H9 (cell line): ENCODE measurements around the gene NUTM2G. TPM values are rescaled to one million over a fixed set of nuclear protein-coding genes. Genes with fewer than 3 reads are reported as not detected.
"Not testable (repeated sequence)": the region's sequence is repeated elsewhere in the genome, so short reads cannot be mapped to it uniquely, and the experiment has no call there.

Source experiments
- DNase-seq: peaks from one replicate; pipeline ENCODE4 v3.0.0-alpha.2; 2017
- H2AFZ ChIP-seq: one replicate; pipeline ENCODE4 v1.6.1; 2013; ENCODE audit warnings: mild to moderate bottlenecking, low read length, control low read depth, moderate library complexity
- H2AK5ac ChIP-seq: 2 replicates; pipeline ENCODE4 v1.6.1; 2013; ENCODE audit warnings: low read length, control low read depth, mixed read lengths; ENCODE audit not compliant: insufficient read length
- H2BK120ac ChIP-seq: one replicate; pipeline ENCODE4 v1.6.1; 2013; ENCODE audit warnings: low read depth, mild to moderate bottlenecking, low read length, control low read depth, inconsistent platforms; ENCODE audit not compliant: poor library complexity, severe bottlenecking
- H2BK12ac ChIP-seq: 2 replicates; pipeline ENCODE4 v1.6.1; 2013; ENCODE audit warnings: low read length, control low read depth, mixed read lengths, low read depth; ENCODE audit not compliant: insufficient read length
- H2BK15ac ChIP-seq: 2 replicates; pipeline ENCODE4 v1.6.1; 2013; ENCODE audit warnings: low read depth, low read length, control low read depth
- H2BK20ac ChIP-seq: one replicate; pipeline ENCODE4 v1.6.1; 2013; ENCODE audit warnings: low read depth, mild to moderate bottlenecking, low read length, control low read depth, inconsistent platforms; ENCODE audit not compliant: poor library complexity, severe bottlenecking
- H2BK5ac ChIP-seq: 2 replicates; pipeline ENCODE4 v1.6.1; 2013; ENCODE audit warnings: low read length, control low read depth, mixed read lengths; ENCODE audit not compliant: insufficient read length
- H3K14ac ChIP-seq: 2 replicates; pipeline ENCODE4 v1.6.1; 2013; ENCODE audit warnings: low read length, control low read depth; ENCODE audit not compliant: insufficient read depth
- H3K18ac ChIP-seq: 2 replicates; pipeline ENCODE4 v1.6.1; 2013; ENCODE audit warnings: low read depth, mild to moderate bottlenecking, mixed read lengths, low read length, control low read depth; ENCODE audit not compliant: insufficient read length
- H3K23ac ChIP-seq: 2 replicates; pipeline ENCODE4 v1.6.1; 2013; ENCODE audit warnings: low read length, control low read depth, mixed read lengths, low read depth; ENCODE audit not compliant: insufficient read length
- H3K23me2 ChIP-seq: 2 replicates; pipeline ENCODE4 v1.6.1; 2013; ENCODE audit warnings: low read depth, mild to moderate bottlenecking, mixed read lengths, low read length, control low read depth; ENCODE audit not compliant: insufficient read length, poor library complexity, severe bottlenecking
- H3K27ac ChIP-seq: 2 replicates; pipeline ENCODE4 v1.5.1; 2013; ENCODE audit warnings: low read length, control low read depth, mixed read lengths, low read depth; ENCODE audit not compliant: insufficient read length
- H3K27me3 ChIP-seq: 2 replicates; pipeline ENCODE4 v1.6.1; 2013; ENCODE audit warnings: low read length, control low read depth, inconsistent platforms; ENCODE audit not compliant: insufficient read depth
- H3K4ac ChIP-seq: 2 replicates; pipeline ENCODE4 v1.6.1; 2013; ENCODE audit warnings: low read depth, mild to moderate bottlenecking, control low read depth, inconsistent platforms, low read length, moderate library complexity
- H3K4me1 ChIP-seq: 2 replicates; pipeline ENCODE4 v1.6.1; 2013; ENCODE audit warnings: low read length, control low read depth, inconsistent platforms; ENCODE audit not compliant: insufficient read depth
- H3K4me2 ChIP-seq: 2 replicates; pipeline ENCODE4 v1.6.1; 2013; ENCODE audit warnings: low read length, control low read depth, mixed read lengths; ENCODE audit not compliant: insufficient read length, insufficient read depth
- H3K56ac ChIP-seq: 2 replicates; pipeline ENCODE4 v1.6.1; 2013; ENCODE audit warnings: low read depth, mild to moderate bottlenecking, mixed read lengths, low read length, control low read depth; ENCODE audit not compliant: insufficient read length
- H3K79me1 ChIP-seq: 2 replicates; pipeline ENCODE4 v1.6.1; 2013; ENCODE audit warnings: low read depth, mild to moderate bottlenecking, moderate library complexity, low read length, control low read depth, inconsistent platforms; ENCODE audit not compliant: insufficient read depth, poor library complexity, severe bottlenecking
- H3K79me2 ChIP-seq: 2 replicates; pipeline ENCODE4 v1.6.1; 2013; ENCODE audit warnings: low read length, control low read depth, inconsistent platforms; ENCODE audit not compliant: insufficient read depth
- H3K9ac ChIP-seq: 2 replicates; pipeline ENCODE4 v1.6.1; 2013; ENCODE audit warnings: low read length, control low read depth, mixed read lengths; ENCODE audit not compliant: insufficient read length; ENCODE audit errors: extremely low read depth
- H3K9me3 ChIP-seq: one replicate; pipeline ENCODE4 v1.6.1; 2013; ENCODE audit warnings: low read depth, low read length, inconsistent platforms; ENCODE audit not compliant: control insufficient read depth
- H3T11ph ChIP-seq: one replicate; pipeline ENCODE4 v1.6.1; 2013; ENCODE audit warnings: mild to moderate bottlenecking, low read length, control low read depth, inconsistent platforms
- H4K20me1 ChIP-seq: one replicate; pipeline ENCODE4 v1.6.1; 2013; ENCODE audit not compliant: control insufficient read depth, insufficient read length, insufficient read depth
- H4K5ac ChIP-seq: 2 replicates; pipeline ENCODE4 v1.6.1; 2013; ENCODE audit warnings: low read depth, mild to moderate bottlenecking, mixed read lengths, low read length, control low read depth; ENCODE audit not compliant: insufficient read length
- H4K8ac ChIP-seq: replicated peaks from 2 replicates; pipeline ENCODE4 v1.6.1; 2013; ENCODE audit warnings: low read length, control low read depth, mixed read lengths, low read depth; ENCODE audit not compliant: insufficient read length
- H4K91ac ChIP-seq: 2 replicates; pipeline ENCODE4 v1.6.1; 2013; ENCODE audit warnings: low read depth, mild to moderate bottlenecking, moderate library complexity, mixed read lengths, low read length, control low read depth; ENCODE audit not compliant: insufficient read length
- H3K27ac Mint-ChIP-seq, 3 experiments: 2 replicates in 2 of 3; 3 replicates in 1 of 3; pipeline ENCODE4 v1.8.0; 2020 to 2021; ENCODE audit warnings: mixed read lengths in 3 of 3, mild to moderate bottlenecking in 1 of 3, moderate library complexity in 1 of 3
- H3K27me3 Mint-ChIP-seq: 2 replicates; pipeline ENCODE4 v1.8.0; 2021; ENCODE audit warnings: low read depth, mild to moderate bottlenecking, moderate library complexity, mixed read lengths
- H3K36me3 Mint-ChIP-seq, 3 experiments: 2 replicates in 2 of 3; 3 replicates in 1 of 3; pipeline ENCODE4 v1.8.0; 2020 to 2021; ENCODE audit warnings: low read depth in 3 of 3, mixed read lengths in 3 of 3; ENCODE audit not compliant: insufficient read depth in 1 of 3
- H3K4me1 Mint-ChIP-seq, 2 experiments: 2 replicates each; pipeline ENCODE4 v1.8.0; 2020; ENCODE audit warnings: mixed read lengths in 2 of 2
- H3K4me3 Mint-ChIP-seq, 2 experiments: 2 replicates in 1 of 2; 3 replicates in 1 of 2; pipeline ENCODE4 v1.8.0; 2020 to 2021; ENCODE audit warnings: mild to moderate bottlenecking in 2 of 2, mixed read lengths in 2 of 2, moderate library complexity in 1 of 2
- H3K9me3 Mint-ChIP-seq, 2 experiments: 2 replicates in 1 of 2; 3 replicates in 1 of 2; pipeline ENCODE4 v1.8.0; 2020; ENCODE audit warnings: mild to moderate bottlenecking in 2 of 2, mixed read lengths in 2 of 2, moderate library complexity in 1 of 2
- WGBS: extraction: QIAGEN DNeasy Blood & Tissue Kit; methylation state at CpG from one replicate; pipeline ENCODE4 v1.1.7; 2013; ENCODE audit warnings: missing lambda C conversion rate, low lambda C conversion rate, mixed read lengths; ENCODE audit not compliant: insufficient read length; ENCODE audit errors: extremely low coverage; 5-methylcytosine and 5-hydroxymethylcytosine counted together
- total RNA-seq: library from RNA; stranded (reverse); gene quantifications from 2 replicates; pipeline ENCODE4 v1.2.1, GENCODE V29; 2021
- TF ChIP-seq, protein P1 (sequence below): fragments of 200-600 bp; sonication (generic); conservative IDR thresholded peaks from 3 replicates; pipeline ENCODE4 v1.8.0; 2021; ENCODE audit warnings: antibody characterized with exemption, mild to moderate bottlenecking

Gene NUTM2G
- total RNA-seq, 1 experiment from 2014 or later = 0.57 TPM

DNA sequence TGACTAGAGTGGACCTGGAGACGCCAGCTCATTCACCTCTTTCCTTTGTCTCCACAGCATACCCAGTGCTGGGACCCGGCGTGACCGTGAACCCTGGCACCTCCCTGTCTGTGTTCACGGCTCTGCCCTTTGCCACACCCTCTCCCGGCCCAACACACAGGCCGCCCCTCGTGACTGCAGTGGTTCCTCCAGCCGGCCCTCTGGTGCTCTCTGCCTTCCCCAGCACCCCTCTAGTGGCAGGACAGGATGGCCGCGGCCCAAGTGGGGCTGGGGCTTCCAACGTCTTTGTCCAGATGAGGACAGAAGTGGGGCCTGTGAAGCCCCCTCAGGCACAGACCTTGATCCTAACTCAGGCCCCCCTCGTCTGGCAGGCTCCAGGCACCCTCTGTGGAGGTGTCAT, 3.0 kb downstream of the NUTM2G start:
- DNase-seq = peak; percentile 46
- not testable (repeated sequence) for H3K56ac ChIP-seq, H3K27me3 Mint-ChIP-seq, H4K20me1 ChIP-seq, H3K27me3 ChIP-seq, H2BK120ac ChIP-seq, H2BK15ac ChIP-seq, H3K4me3 Mint-ChIP-seq, H3K9me3 ChIP-seq, H3K9me3 Mint-ChIP-seq, H3T11ph ChIP-seq, H4K5ac ChIP-seq, H3K23me2 ChIP-seq, H3K27ac ChIP-seq, H3K9ac ChIP-seq, H3K14ac ChIP-seq, H3K18ac ChIP-seq, H3K23ac ChIP-seq, H3K4ac ChIP-seq, H2BK20ac ChIP-seq, H3K4me2 ChIP-seq, H2AK5ac ChIP-seq, H3K36me3 Mint-ChIP-seq, H2BK5ac ChIP-seq, H4K8ac ChIP-seq, H3K4me1 ChIP-seq, H2AFZ ChIP-seq, H3K79me1 ChIP-seq, H3K79me2 ChIP-seq, H2BK12ac ChIP-seq, H4K91ac ChIP-seq
- peaks cover 10 to 12% of the 10 kb centered on the region in 2 experiments for H3K4me1 Mint-ChIP-seq
- TF ChIP-seq, protein P1, sequence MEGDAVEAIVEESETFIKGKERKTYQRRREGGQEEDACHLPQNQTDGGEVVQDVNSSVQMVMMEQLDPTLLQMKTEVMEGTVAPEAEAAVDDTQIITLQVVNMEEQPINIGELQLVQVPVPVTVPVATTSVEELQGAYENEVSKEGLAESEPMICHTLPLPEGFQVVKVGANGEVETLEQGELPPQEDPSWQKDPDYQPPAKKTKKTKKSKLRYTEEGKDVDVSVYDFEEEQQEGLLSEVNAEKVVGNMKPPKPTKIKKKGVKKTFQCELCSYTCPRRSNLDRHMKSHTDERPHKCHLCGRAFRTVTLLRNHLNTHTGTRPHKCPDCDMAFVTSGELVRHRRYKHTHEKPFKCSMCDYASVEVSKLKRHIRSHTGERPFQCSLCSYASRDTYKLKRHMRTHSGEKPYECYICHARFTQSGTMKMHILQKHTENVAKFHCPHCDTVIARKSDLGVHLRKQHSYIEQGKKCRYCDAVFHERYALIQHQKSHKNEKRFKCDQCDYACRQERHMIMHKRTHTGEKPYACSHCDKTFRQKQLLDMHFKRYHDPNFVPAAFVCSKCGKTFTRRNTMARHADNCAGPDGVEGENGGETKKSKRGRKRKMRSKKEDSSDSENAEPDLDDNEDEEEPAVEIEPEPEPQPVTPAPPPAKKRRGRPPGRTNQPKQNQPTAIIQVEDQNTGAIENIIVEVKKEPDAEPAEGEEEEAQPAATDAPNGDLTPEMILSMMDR = peak; percentile 45; the same call in 2 of the 3 replicates
- WGBS = no CpG with 5 or more reads among the region's 13 CpGs
- peak overlapping the region in 2 of 3 experiments; percentile 65 to 86; a peak in 2 of 7 replicates for H3K27ac Mint-ChIP-seq

DNA sequence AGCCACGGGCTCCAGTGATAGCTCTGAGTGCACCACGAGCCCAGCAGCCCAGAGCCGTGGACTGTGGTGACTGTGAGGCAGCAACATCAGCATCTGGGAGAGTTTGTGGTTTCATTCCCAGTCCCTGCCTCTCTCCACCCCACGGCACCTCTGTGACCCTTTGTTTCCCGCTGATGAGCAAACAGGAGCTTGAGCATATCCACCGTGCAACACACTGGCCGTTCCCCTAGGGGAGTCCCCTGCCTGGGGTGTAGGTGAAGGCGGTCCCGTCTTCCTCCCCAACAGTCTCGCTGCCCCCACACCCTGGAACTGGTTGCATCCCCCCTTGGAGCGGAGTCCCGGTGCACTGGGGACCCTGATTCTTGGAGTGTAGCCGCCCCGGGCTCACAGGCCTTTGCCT, 5.5 kb downstream of the NUTM2G start:
- H3K27me3 Mint-ChIP-seq, H2BK5ac ChIP-seq, H3K27me3 ChIP-seq, H4K5ac ChIP-seq, H2BK20ac ChIP-seq, H3K4me3 Mint-ChIP-seq, H3K9me3 Mint-ChIP-seq, H3K27ac Mint-ChIP-seq, H2BK12ac ChIP-seq, H3K9ac ChIP-seq, H4K8ac ChIP-seq, H3K14ac ChIP-seq, H3K23ac ChIP-seq, H2AFZ ChIP-seq, H3K56ac ChIP-seq, H3K27ac ChIP-seq, H3K18ac ChIP-seq, H3K4ac ChIP-seq, H2AK5ac ChIP-seq, H3K4me1 Mint-ChIP-seq, H2BK120ac ChIP-seq, H3K79me1 ChIP-seq, H4K91ac ChIP-seq, H3K9me3 ChIP-seq, H3K23me2 ChIP-seq, H3K36me3 Mint-ChIP-seq, H3K4me1 ChIP-seq, H3T11ph ChIP-seq, H3K79me2 ChIP-seq, H3K4me2 ChIP-seq, H2BK15ac ChIP-seq, H4K20me1 ChIP-seq: not testable (repeated sequence)
- peak; percentile 23 for DNase-seq
- WGBS = no CpG with 5 or more reads among the region's 14 CpGs
